Type B pancreatic cell (in vitro differentiated cells): ENCODE data around the gene EFCAB11. TPM values are rescaled to one million over a fixed set of nuclear protein-coding genes. Genes with fewer than 3 reads are reported as not detected.

Experiments
- total RNA-seq: library from RNA; stranded (reverse); gene quantifications from 2 replicates; pipeline ENCODE4 v1.2.1, GENCODE V29; 2021; ENCODE audit warnings: low replicate concordance

EFCAB11 gene
- total RNA-seq, 1 donor from 2014 or later, result 16.0 TPM

Other genes with a start within 250 kb of the EFCAB11 start
- 30.1 and 38.4 TPM in 2 replicates for gene TDP1, start 1.2 kb upstream of the EFCAB11 start, total RNA-seq
- gene KCNK13, start 107.3 kb upstream of the EFCAB11 start, total RNA-seq, result 3.2 and 3.8 TPM in 2 replicates